Measurements from ENCODE around the gene SPSB3. TPM values are rescaled to one million over a fixed set of nuclear protein-coding genes. Genes with fewer than 3 reads are reported as not detected.

The SPSB3 gene
- total RNA-seq, 1 experiment from 2014 or later, result 22.2 TPM

- no peak overlapping the region for H3K4me3 Mint-ChIP-seq (ENCODE audit: unreplicated experiment)
- no peaks in the 10 kb centered on the region for H3K36me3 Mint-ChIP-seq (ENCODE audit: insufficient read depth, unreplicated experiment)
- BruUV-seq (replicated peaks), result no TSS peak
- intact Hi-C loops (cut with micrococcal nuclease), result no loop called here
- ChIA-PET CTCF (no interaction called here), POLR2A (interaction anchor here (3.0 kb wide), 1 partner anchor 12 kb away, joined by 14 read pairs; the partner anchor contains the start of genes NUBP2 and SPSB3)
- H3K4me1 Mint-ChIP-seq (ENCODE audit: insufficient read depth, unreplicated experiment), result no peaks in the 10 kb centered on the region
- DNase-seq (ENCODE audit: unreplicated experiment), result no peak
- H3K27me3 Mint-ChIP-seq (ENCODE audit: insufficient read depth, unreplicated experiment), result no peaks in the 10 kb centered on the region
- TF ChIP-seq CTCF (IDR thresholded peaks at IDR 0.05; ENCODE audit: unreplicated experiment), result no peak
- no peaks in the 10 kb centered on the region for H3K9me3 Mint-ChIP-seq (ENCODE audit: unreplicated experiment)
- no peak overlapping the region for H3K27ac Mint-ChIP-seq (ENCODE audit: low read depth, unreplicated experiment)
Observed at GRCh38 chr16:1794908-1795666, 12.7 kb upstream of the SPSB3 start.

- no TSS peak for BruUV-seq (replicated peaks)
- ChIA-PET POLR2A (no interaction called here), CTCF (no interaction called here)
- no peak for TF ChIP-seq CTCF (IDR thresholded peaks at IDR 0.05; ENCODE audit: unreplicated experiment)
- Mint-ChIP-seq H3K4me1 (ENCODE audit: insufficient read depth, unreplicated experiment) (no peaks in the 10 kb centered on the region), H3K9me3 (ENCODE audit: unreplicated experiment) (no peaks in the 10 kb centered on the region), H3K36me3 (ENCODE audit: insufficient read depth, unreplicated experiment) (no peaks in the 10 kb centered on the region), H3K27me3 (ENCODE audit: insufficient read depth, unreplicated experiment) (no peaks in the 10 kb centered on the region), H3K4me3 (ENCODE audit: unreplicated experiment) (no peak overlapping the region), H3K27ac (ENCODE audit: low read depth, unreplicated experiment) (no peak overlapping the region)
- no peak for DNase-seq (ENCODE audit: unreplicated experiment)
- intact Hi-C loops (cut with micrococcal nuclease), result no loop called here
Observed at GRCh38 chr16:1794221-1794871, 12.0 kb upstream of the SPSB3 start.

- TF ChIP-seq CTCF (IDR thresholded peaks at IDR 0.05; ENCODE audit: unreplicated experiment), result no peak
- ChIA-PET CTCF (interaction anchor here (0.6 kb wide), 2 partner anchors 29 to 483 kb away, joined by 3 read pairs; no protein-coding TSS in a partner anchor), POLR2A (interaction anchor here (0.7 to 1.1 kb wide), 2 partner anchors 8 to 11 kb away, joined by 3 to 6 read pairs; partner anchors contain the start of genes NUBP2 and SPSB3)
- DNase-seq (ENCODE audit: unreplicated experiment), result no peak
- Mint-ChIP-seq H3K9me3 (ENCODE audit: unreplicated experiment) (no peaks in the 10 kb centered on the region), H3K27me3 (ENCODE audit: insufficient read depth, unreplicated experiment) (no peaks in the 10 kb centered on the region), H3K4me1 (ENCODE audit: insufficient read depth, unreplicated experiment) (no peaks in the 10 kb centered on the region), H3K4me3 (ENCODE audit: unreplicated experiment) (no peak within 1 kb of the TSS), H3K36me3 (ENCODE audit: insufficient read depth, unreplicated experiment) (no peaks in the 10 kb centered on the region), H3K27ac (ENCODE audit: low read depth, unreplicated experiment) (no peak within 1 kb of the TSS)
- intact Hi-C loops (cut with micrococcal nuclease), result no loop called here
- no TSS peak for BruUV-seq (replicated peaks)
Observed at GRCh38 chr16:1793578-1794220, 11.3 kb upstream of the SPSB3 start, which contains the start of gene IGFALS. IGFALS (minus strand) TSS chr16:1793705; CDS start chr16:1793652, 53 bp downstream.
